NCI-H446 treated with DMSO at 0.1 percent for 48 hours (cell line): Measurements from ENCODE around the gene COX4I1.
"Not testable (repeated sequence)": the region's sequence is repeated elsewhere in the genome, so short reads cannot be mapped to it uniquely, and the experiment has no call there.

Experiments used
- DNase-seq: peaks from one replicate; lab custom pipeline; 2025; lab: John Stamatoyannopoulos, UW

Gene COX4I1

DNA sequence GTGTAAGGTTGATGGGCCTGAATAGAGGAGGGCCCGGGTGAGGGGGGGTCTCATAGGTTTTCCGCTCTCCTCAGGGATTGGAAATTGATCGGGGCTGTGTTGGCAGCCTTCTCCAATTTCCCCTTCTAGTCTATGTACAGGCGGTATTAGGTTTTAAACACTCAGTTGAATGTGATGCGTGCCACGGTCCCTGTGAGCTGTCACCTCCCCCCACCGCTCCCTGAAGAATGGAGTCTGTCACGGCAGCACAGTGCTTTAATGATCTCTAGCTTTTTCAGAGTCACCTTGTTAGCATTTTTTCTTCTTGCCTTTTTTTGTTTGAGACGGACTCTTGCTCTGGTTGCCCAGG, 800 bp downstream of the COX4I1 start:
- no peak for DNase-seq

DNA sequence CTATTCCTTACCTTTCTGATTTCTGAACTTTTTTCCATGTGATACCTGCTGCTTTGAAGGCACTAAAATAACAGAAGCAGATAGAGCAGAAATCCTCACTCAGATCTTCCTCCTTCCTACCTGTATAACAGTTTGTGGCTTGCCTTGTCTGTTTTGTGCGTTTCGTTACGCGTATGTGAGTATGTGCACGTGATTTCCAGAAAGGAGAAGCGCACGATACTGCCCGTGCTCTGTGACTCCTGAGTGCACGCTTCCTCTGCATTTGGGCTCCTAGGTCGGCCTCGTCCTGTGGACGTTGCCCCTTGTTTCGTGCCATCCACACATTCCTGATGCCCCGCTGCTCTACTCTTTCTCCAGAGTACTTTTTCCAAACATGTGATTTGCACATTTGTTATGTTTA, 4.1 kb downstream of the COX4I1 start:
- no peak for DNase-seq

GRCh38 chr16:85805442-85806045, 6.0 kb downstream of the COX4I1 start:
- no peak for DNase-seq

- no peak for DNase-seq
Observed at GRCh38 chr16:85806539-85806938, 7.0 kb downstream of the COX4I1 start.

DNA sequence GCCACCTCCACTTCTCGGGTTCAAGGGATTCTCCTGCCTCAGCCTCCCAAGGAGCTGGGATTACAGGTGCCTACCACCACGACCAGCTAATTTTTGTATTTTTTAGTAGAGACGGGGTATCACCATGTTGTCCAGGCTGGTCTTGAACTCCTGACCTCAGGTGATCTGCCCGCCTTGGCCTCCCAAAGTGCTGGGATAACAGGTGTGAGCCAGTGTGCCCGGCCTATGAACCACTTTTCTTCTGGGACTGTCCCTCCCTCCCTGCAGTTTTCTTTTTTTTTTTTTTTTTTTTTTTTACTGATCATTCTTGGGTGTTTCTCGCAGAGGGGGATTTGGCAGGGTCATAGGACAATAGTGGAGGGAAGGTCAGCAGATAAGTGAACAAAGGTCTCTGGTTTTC, 7.8 kb downstream of the COX4I1 start:
- DNase-seq = not testable (repeated sequence)

DNA sequence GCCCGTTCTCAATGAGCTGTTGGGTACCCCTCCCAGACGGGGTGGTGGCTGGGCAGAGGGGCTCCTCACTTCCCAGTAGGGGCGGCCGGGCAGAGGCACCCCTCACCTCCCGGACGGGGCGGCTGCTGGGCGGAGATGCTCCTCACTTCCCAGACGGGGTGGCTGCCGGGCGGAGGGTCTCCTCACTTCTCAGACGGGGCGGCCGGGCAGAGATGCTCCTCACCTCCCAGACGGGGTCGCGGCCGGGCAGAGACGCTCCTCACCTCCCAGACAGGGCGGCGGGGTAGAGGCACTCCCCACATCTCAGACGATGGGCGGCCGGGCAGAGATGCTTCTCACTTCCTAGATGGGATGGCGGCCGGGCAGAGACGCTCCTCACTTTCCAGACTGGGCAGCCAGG, 8.6 kb downstream of the COX4I1 start:
- not testable (repeated sequence) for DNase-seq

DNA sequence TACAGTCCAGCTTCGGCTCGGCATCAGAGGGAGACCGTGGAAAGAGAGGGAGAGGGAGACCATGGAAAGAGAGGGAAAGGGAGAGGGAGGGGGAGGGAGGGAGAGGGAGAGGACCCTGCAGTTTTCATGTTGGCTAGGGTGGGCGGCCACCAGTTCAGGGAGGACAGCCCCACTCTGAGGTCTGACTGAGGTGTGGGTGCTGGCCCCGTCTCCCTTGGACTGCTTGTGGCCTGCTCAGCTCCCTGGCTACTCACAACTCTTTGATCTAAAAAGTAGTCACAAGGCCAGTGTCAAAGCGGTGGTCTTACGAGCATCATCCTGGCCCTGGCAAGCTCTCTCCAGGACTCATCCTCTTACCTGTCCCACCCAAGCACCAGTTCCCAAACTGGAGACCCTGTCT, 9.4 kb downstream of the COX4I1 start:
- no peak for DNase-seq

DNA sequence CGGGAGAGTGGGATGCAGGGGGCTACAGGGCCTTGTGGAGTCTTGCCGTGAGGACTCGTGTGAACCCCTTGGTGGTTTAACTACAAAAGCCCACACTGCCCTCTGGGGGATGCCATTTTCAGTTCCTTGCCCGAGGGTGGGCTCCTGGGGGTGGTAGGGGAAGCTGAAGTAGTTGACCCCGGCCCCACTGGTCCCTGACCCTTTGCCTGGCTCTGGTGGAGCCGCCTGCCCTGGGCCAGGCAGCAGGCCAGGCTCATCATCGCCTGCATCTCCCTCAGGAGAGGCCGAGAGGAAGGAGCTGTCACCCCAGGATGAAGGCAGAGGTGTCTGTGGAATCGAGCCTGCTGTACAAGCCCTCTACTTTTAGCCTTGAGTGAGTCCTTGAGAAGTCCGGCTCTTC, 10.2 kb downstream of the COX4I1 start:
- no peak for DNase-seq

DNA sequence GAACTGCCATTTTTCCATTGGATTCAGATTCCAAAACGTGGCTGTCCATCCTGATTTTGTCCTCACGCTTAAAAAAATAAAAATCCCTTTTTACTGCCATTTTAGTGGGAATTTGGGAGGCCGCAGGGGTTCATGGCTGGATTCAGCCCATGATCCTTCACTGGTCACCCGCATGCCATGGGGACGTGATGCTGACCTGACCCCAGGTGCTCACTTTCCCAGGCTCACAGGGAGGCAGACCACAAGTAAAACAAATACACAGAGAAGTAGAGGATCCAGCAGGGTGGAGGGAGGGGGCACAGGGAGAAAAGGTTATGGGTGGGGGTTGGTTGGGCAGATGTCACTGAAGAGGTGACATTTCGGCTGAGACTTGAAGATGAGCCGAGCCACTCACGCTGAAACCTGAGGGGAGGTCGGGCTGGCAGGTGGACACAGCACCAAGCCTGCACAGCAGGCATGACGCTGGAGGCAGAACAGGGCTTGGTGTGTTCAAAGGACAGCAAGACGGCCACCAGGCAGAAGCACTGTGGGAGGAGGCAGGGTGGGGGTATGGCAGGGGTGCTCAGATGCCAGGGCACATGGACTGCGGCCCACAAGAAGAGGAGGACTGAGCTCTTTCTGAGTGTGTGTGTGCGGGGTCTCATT, 10.7 kb downstream of the COX4I1 start:
- no peak for DNase-seq

GRCh38 chr16:85810742-85811115, 11.2 kb downstream of the COX4I1 start:
- DNase-seq = no peak

DNA sequence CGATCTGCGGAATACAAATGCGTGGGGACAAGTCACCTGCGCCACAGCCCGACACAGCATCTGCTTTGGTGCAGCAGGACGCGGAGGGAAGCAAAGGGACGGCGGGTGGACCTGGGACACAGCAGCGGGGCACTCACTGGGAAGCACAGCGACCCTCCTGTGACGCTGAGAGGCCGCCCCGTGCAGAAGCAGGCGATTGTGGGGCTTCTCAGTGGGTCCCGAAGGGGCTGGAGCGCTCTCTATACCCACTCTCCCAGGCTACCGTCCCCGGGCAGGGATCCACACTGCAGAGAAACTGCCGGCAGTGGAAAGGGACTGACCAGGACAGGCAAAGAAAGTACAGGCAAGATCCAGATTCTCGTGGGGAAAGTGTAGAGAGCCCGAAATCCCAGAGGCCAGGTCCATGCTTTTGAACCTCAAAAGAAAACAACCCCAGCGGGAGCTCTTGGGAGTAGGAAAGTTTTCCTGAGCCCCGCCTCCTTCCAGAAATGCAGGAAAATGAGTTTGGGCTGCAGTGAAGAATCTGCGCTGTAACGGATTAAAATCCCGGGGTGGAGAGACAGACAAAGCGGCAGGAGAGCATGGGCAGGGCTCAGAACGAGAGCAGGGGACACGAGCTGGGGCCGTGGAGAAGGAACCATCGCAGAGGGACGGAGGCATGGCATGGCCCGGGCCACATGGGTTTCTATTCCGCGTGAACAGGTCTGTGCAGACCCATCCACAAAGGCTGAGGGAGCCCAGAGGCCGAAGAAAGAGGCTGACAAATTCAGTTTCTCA, 12.7 kb downstream of the COX4I1 start:
- DNase-seq = no peak

- DNase-seq = no peak
Observed at GRCh38 chr16:85812811-85813700, 13.6 kb downstream of the COX4I1 start.

DNA sequence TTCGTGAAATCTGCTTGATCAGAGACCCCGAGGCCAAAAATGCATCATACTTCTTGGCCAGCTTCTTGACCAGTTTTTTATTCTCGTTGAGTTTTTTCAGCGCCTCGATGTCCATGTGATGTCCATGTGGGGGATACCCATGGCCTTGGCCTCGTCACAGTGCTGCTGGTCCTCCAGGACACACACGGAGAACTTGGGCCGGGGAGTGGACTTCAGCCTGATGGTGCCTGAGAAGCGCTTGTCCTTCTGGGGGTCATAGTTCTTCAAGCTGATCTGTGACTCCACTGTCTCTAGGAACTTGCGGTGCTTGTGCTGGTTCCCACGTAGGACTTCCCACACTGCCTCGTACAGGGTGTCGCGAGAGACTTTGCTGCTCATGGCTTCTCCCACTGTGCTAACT, 16.7 kb downstream of the COX4I1 start:
- no peak for DNase-seq

DNA sequence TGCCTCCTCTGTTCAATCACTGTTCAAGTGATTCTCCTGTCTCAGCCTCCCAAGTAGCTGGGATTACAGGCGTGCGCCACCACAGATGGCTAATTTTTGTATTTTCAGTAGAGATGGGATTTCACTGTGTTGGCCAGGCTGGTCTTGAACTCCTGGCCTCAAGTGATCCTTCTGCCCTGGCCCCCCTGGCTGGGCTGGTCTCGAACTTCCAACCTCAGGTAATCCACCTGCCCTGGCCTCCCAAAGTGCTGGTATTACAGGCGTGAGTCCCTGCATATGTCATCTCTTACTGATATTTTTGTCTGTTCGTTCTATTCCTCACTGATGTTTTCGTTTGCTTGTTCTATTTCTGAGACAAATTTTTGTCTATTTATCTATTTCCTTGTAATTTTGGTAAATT, 17.7 kb downstream of the COX4I1 start:
- DNase-seq = not testable (repeated sequence)

GRCh38 chr16:85819245-85819644, 19.8 kb downstream of the COX4I1 start:
- DNase-seq = peak; percentile 13

GRCh38 chr16:85819771-85820170, 20.3 kb downstream of the COX4I1 start:
- DNase-seq = no peak

DNA sequence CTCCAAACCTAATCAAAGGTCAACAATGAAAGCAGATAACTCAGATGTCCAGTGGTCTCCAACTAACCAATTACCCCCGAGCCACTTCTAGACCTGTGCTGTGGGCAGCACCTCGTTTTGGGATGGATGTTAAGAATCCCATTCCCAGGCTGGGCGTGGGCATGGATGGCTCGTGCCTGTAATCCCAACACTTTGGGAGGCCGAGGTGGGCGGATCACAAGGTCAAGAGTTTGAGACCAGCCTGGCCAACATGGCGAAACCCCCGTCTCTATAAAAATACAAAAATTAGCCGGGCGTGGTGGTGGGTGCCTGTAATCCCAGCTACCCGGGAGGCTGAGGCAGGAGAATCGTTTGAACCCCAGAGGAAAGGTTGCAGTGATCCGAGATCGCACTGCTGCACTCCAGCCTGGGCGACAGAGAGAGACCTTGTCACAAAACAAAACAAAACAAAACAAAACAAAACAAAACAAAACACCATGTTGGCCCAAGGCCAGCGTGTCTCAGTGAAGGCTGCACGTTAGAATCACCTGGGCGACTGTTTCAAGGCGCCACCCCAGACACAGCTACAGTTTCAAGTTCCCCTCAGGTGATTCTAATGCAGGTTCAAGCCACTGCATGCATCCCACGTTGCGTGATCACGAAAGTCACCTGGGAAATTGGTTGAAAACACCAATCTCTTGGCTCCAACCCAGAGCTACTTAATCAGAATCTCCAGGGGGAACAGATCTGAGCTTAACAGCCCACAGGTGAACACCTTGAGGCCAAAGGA, 21.3 kb downstream of the COX4I1 start:
- no peak for DNase-seq

- peak; percentile 25 for DNase-seq
Observed at GRCh38 chr16:85821390-85822135, 22.1 kb downstream of the COX4I1 start.

GRCh38 chr16:85822145-85822544, 22.6 kb downstream of the COX4I1 start:
- DNase-seq = no peak

DNA sequence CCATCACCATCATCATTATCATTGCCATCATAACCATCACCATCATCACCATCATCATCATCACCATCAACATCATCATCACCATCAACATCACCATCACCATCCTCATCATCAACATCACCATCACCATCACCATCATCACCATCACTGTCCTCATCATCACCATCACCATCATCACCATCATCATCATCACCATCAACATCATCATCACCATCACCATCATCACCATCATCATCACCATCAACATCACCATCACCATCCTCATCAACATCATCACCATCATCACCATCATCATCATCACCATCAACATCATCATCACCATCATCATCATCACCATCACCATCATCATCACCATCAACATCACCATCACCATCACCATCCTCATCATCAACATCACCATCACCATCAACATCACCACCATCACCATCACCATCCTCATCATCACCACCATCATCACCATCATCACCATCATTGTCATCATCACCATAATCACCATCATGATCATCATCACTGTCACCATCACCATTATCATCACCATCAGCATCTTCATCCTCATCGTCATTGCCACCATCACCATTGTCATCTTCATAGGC, 23.9 kb downstream of the COX4I1 start:
- no peak for DNase-seq
